Astrocyte of the hippocampus (primary cell): Measurements from ENCODE around the gene ACTN4.
A peak's percentile ranks its signal among the peaks of the same experiment; 100 is the strongest.

Experiments used
- DNase-seq: peaks from one replicate; pipeline ENCODE4 v3.0.0; 2011; ENCODE audit warnings: low read depth, low spot score

The ACTN4 gene

DNA sequence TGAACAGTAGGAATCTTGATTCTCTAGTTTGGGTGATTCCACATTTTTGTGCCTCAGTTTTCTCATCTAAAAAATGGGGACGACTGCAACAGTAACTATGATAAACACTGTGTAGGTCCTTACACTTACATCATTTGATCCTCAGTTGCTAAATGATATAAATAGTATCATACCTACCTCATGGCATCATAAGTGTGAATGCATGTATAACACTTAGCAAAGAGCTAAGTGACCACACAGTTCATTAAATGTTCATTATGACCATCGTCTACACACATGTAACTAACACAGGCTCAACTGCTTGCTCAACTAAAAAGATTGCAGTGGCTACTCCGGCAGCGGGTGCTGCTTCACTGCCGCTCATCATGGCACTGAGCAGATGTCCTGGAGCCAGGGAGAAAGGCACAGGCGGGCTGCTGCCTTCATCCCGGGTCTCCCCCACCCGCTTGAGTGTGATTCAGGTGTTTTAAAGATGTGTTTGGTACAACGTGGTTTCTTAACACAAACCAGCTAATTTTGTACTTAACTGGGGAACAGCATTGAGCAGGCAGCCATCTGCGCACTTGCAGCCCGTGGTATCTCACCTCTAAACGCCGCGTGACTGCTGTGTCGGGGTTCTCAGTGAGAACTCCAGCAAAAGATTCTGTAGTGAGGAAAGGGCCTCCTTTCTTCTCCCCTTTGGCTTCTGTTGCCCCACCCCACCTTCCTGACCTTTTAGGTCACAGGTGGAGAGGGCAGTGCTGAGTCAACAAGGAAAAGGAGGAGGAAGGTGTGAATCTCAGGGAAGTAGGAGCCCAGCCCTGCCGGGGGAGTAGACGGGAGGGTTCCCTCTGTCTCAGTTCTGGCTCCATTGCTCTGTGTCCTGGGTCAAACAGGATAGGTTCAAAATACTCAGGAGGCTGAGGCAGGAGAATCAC lies 11.7 kb upstream of the ACTN4 start:
- DNase-seq, result no peak

DNA sequence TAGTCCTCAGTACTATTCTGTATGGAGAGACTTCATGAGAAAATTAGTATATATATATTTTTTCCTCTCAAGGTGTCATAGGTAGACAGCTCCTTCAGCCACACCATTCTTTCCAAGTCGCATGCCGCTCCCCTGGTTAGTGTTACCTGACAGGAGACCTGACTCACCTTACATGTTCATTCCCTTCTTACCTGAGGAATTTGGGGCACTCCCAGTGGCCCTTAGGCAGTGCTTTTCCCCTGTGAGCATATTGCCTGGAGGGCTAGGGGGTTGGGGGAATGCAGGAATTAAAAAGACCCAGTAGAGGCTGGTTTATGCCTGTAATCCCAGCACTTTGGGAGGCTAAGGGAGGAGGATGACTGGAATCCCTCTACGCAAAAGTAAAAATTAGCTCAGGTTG lies 9.0 kb upstream of the ACTN4 start:
- DNase-seq, result no peak

DNA sequence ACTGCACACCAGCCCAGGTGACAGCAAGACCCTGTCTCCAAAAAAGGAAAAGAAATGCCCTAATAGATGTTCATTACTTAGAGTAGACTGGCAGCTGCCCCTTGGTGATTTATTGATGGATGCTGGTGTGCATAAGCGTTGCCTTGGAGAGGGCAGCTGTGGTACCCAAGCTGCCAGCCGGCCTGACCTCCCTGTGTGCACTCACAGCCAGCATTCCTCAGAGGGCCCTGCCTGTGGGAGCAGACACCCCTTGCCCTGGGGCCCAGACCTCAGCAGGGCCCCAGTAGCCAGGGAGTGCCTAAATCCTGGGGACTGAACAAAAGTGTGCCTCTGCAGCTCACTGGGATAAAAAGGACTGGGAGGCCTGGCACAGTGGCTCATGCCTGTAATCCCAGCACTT lies 7.8 kb upstream of the ACTN4 start:
- DNase-seq, result no peak

DNA sequence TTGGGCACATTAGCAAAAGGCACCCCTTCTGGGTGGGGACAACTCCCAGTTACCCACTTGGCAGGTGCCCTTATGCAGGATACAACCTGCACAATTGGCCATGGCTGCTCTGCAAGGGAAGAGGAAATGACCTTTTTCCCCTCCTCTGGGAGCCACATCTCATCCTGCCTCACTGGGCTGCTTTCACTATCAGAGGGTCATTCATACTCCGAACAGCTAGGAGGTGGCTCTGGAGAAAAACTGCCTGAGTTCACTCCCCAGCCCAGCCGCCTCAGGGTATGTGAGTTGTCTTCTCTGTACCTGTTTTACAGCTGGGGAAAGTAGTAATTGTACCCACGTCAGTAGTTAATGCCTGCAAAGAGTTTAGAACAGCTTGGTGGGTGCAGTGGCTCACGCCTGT lies 7.1 kb upstream of the ACTN4 start:
- no peak for DNase-seq

DNA sequence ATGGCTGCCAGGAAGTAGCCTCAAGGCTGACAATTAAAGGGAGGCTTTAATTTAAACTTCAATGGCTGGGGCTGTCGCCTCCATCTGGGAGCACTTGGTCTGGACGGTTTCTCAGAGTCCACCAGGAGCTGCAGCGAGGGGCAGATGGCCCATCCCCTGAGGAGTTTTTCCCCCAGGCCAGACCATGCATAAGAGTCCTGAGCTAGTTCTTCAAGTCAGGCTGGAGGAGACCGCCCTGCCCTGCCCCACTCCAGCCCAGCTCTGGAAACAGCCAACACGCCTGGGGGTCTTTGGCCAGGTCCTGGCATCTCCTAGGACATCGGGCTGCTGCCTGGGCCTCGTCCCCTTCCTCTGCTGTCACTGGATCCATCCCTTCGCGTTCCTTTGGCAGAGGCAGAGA lies 5.3 kb upstream of the ACTN4 start:
- no peak for DNase-seq

DNA sequence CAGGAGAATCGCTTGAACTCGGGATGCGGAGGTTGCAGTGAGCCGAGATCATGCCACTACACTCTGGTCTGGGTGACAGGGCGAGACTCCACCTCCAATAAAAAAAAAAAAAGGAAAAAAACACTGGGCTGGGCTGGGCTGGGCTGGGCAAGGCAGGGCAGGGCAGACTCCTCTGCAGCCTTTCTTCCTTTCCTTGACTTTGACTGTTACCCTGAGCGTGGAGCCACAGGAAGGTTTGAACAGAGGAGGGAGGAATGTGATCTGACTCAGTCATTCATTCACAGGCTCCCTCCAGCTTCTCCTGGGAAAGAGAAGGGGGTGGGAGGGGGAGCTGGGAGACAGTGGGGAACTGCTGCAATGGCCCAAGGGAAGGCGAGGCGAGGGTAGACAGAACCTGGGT lies 2.7 kb upstream of the ACTN4 start:
- no peak for DNase-seq

DNA sequence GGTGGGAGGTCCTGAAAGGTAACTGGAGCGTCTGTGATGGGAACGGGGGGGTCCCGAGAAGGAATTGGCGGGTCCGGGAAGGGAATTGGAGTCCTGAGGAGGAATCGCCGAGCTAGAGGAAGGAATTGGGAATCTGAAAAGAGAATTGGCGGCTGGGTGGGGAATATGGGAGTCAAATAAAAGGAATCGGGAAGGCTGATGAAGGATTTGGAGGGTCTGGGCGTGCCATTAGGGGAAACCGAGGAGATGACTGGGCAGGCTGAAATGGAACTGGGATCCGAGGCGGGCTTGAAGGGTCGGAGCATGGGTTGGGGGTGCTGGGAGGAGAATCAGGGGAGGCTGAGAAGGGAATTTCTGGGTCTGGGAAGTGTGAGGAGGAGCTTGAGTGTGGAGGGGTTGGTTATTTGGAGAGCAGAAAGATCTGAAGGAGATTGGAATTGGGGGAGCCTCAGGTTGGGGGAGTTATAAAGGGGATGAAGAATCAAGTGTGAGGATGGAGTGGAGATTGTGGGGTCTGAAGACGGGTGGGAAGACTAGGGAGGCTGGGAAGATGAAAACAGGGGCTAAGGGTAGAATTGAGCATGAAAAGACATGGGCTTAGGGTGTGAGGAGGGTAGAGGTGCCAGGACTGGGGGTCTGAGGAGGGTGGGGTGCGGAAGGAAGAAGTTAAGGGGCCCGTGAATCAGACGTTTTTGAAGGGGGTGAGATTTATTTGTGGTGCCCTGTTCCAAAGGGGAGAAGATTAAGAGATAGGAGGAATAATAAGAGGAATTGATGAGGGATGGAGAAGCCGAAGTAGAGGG lies 718 bp downstream of the ACTN4 start:
- DNase-seq, result peak; percentile 41

DNA sequence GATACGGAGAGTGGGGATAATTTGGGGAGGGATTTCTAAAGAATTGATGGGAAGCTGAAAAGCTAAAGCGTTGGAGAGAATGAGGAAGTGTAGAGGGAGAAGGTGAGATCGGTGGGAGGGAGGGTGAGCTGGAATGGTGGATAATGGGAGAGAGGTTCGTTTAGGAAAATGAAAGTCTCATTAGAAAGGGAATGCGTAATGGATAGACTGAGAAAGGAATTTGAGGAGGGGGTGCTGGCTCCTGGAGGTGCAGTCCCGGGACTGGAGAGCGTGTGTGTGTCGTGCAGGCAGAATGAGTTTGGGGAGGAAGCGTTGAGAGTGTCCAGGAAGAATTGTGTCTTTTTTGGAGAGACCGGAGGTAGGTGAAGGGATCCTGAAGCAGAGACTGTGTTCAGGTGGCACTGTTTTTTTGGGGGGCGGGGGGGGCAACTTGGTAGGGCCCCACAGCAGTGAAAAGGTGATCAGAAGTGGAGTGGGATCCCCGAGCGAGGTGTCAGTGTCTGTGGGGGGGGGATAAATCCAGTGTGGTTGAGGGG lies 1.4 kb downstream of the ACTN4 start:
- peak; percentile 44 for DNase-seq

DNA sequence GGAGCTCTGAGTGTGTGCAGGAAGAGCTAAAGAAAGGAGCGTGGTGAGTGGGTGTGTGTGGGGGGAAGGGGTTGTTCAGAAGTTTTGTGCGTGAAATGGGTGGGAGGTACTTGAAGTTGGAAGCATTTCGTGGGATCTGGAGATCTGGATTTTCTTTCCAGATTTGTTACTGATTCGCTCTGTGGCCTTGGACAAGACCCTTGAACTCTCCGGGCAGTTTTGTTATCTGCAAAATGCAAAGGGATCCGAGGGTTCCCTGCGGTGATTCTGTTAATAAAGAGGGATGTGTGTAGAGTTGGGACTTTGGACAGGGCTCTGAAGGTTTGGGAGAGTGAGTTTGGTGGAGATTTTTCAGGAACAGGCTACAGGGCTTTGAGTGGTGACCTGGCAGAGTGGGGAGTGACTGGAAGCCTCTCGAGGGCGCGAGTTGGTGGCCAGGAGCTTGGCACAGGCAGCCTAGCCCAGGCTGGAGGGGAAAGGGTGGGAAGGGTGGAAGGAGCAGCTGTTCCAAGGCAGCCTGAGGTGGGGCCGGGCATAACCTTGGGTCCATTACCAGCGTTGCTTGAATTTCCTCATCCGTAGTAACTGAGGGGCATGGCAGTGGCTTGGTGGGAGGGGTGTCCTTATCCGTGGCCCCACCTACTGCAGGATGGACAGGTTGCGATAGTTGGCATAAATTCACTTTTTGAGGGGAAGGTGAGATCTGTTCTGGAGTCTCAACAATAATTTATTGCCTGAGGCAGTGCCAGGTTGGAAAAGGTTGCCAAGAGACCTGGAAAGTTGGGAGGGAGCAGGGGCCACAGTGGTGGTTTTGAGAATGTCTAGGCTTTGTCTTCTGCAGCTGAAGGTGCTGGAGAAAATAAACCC lies 2.1 kb downstream of the ACTN4 start:
- peak; percentile 59 for DNase-seq

DNA sequence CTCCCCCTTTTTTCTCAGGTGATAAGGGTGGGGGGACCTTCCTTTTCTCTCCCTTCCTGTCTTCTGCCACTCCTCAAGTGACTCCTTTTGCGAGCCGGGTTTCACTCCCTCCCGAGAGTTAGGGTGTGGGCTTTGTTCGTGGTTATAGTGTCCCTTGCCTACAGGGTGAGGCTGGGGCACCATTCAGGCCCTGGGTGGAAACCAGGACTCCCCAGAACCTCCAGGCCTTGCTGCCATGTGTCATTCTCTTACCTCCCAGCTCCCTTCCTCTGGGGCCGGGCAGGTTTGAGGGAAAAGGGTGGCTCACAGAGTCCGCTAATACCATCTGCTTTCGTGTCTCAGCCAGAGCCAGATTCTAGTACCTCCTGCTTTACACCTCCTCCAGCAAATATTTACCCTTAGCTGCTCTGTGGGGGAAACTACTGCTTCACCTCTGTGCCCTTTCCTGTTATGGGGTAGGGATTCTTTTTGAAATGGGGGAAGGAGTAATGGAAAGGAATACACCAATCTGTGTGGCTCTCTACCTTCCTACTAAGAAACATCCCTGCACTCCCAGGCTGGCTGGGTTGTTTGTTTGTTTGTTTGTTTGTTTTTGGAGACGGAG lies 2.8 kb downstream of the ACTN4 start:
- DNase-seq, result peak; percentile 47

DNA sequence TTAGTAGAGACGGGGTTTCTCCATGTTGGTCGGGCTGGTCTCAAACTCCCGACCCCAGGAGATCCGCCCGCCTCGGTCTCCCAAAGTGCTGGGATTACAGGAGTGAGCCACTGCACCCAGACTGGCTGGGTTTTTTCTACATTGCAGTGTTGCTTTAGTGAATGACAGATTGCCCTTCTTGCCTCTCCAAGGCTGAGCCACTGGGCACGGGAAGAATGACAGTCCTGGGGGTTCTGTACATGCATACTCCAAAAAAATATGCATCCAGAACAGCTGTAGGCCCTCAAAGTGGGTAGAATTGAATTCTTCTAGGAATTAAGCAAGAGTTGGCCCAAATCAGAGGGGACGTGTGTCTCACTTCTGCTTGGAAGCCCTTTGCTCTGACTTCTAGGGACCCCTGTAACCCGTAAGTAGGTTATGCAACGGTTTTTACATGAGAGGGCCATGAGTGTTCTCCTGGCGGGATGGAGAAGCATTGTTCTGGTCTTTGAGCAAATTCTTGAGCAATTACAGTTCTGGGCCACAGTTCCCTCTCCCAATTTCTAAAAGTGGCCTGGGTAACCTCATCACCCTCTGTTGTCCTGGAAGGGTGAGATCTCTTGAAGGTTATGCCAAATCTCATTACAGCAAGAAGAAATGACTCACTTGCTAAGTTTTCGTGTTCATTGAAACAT lies 3.6 kb downstream of the ACTN4 start:
- peak; percentile 71 for DNase-seq

DNA sequence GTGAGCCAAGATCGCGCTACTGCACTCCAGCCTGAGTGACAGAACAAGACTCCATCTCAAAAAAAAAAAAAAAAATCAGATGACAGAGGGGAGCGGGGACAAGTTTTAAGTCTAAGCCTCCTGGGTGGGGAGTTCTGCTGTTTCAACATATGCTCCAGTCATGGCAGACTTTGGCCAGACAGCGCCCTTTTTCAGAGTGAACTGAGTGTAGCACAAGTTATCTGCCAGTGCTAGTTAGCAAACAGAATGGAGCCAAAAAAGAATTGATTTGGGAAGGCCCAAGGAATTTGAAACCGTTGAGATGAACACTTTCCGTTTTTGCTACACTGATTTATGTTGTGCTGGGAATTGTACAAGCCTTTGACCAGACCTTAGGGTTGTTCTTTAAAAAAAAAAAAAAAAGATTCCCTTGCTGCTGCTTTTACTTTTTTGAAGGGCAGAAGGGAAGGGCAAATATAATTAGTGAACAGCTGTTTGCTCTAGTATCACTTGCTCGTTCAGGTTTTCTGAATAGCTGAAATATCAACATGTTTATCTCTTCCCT lies 5.7 kb downstream of the ACTN4 start:
- DNase-seq, result peak; percentile 43

DNA sequence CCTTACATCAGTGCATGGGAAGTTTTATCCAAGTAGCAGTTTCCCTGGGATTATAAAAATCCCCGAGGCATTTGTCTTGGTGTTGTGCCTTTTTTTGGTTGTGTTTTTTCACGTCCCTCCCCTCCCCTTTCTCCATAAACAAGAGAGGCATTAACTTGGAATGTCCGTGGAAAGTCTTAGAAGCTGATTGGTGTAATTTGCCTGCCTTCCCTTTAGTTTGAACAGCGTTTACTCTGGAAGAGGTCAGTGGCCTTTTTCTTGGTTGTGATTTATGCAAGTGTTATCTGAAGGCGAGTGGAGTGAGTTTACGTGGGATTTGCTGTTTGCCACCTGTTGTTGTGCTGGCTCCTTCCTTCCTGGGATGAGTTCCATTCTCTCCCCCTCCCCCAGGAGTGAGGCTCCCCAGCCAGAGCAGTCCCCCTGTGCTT lies 7.2 kb downstream of the ACTN4 start:
- peak; percentile 39 for DNase-seq

DNA sequence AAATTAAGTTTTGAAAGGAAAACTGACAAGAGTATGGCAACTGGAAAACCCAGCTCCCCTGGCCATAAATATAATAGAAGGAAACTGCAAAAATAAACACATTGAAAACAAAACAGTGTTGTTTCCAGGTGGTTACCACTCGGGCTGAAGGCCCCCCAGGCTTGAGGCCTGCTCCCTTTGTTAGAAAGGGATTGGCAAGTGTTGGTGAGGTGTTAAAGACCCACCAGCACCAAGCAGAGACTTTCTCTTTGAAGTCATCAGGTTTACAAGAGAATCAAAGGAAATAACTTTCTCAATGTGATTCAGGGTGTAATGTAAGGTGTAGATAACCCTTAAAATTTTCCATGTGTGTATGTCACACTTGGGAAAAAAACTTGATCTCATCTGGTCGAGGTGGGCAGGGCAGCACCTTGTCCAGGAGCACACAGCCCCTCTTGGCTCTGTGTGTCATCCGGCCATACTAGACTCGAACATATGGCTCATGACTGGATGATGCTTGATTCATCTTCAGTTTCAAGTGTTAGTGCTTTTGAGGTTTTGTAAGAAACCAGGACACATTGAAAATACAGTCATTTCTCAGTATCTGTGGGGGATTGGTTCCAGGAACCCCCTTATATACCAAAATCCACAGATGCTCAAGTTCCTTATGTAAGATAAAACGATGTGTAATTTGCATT lies 7.8 kb downstream of the ACTN4 start:
- peak; percentile 25 for DNase-seq

DNA sequence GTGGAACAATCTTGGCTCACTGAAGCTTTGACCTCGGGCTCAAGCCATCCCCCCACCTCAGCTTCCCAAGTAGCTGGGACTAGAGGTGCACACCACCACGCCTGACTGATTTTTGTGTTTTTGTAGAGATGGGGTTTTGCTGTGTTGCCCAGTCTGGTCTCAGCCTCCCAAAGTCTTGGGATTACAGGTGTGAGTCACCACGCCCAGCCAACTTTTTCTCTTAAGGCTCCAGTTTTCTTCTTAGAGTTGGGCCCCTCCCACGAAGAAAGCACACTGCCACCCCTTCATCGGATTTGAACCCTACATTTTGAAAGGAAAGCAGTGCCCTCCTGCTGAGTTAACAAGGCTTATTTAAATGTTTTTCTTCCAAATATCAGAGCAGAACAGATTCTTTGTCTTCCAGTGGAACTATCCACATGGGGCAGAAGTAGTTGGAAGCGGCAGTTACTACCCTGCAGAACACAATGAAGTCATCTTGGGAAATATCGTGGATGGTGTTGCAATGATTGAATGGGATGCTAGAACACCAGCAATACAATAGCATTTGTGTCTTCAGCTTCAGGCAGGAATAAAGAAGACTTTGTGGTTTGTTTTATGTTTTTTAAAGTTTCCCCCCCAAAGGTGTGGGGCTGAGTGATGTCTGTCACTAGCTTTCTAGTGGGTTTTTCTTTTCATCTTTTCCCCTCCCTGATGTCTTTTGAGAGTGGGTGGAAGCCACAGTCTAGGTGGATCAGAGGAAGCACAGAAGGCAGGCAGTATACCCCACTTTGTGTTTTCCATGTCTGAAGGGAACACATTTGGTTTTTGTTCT lies 8.9 kb downstream of the ACTN4 start:
- peak; percentile 34 for DNase-seq

DNA sequence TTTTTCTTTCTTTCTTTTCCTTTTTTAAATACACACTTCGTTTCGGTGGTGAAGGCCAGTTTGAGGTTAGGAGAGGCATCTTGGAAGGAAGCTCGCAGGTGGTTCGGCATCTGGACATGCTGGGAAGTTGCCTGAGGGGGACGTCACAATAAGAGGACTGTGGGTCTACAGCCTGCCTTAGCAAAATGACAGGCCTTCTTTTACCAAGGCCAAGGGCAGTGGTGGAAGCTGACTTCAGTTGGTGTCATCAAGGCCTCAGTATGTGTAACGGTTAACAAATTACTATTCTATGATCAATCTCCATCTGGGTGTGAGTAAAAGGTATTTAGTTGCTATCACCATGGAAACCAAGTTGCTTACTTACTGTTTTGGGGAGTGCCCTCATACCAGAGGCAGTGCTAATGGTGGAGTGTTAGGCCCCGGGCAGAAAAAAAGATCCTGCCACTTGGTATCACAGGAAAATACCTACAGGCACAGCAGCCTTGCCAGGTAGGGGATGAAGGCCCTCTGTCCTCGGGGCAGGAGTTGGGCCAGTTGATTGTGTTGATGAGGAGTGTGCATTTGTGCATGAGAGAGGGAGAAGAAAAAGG lies 10.3 kb downstream of the ACTN4 start:
- peak; percentile 84 for DNase-seq

DNA sequence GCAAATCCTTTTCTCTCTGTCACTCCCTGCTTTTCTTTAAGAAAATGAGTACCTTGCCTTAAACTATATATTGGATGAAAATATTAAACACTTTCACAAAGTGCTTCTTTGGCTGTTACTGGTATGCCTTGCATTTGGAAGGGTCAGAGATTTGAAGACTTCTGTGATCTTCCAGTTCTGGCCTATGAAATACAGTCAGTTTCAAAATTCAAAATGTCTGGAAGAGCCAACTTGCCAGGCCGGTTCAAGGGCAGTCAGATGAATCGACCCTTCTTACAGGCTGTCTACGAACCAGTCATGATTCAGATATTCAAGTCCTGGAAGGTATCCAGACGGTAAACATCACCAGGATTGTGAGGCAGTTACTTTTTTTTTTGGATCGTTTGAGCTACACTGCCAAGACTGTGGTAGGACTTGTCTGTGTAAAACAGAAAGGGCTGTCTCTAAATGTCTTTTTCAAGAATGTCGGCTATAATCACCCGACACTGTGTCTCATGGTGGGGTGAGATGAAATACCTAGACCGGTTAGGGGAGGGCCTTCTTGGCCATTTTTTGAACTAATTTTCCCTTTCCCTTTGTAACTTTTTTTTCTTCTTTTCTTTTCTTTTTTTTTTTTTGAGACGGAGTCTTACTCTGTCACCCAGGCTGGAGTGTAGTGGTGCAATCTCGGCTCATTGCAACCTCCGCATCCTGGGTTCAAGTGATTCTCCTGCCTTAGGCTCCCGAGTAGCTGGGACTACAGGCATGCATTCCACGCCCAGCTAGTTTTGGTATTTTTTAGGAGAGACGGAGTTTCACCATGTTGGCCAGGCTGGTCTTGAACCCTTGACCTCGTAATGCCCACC lies 11.2 kb downstream of the ACTN4 start:
- peak; percentile 99 for DNase-seq
